HUES48 (cell line): Measurements from ENCODE around the gene NCK2.

Source experiments
- H3K27ac ChIP-seq: one replicate; pipeline ENCODE4 v1.7.0; 2013; ENCODE audit warnings: low read depth, low read length, inconsistent platforms
- H3K27me3 ChIP-seq: 2 replicates; pipeline ENCODE4 v1.6.1; 2013; ENCODE audit warnings: mild to moderate bottlenecking, low read length; ENCODE audit not compliant: control insufficient read depth, insufficient read depth
- H3K36me3 ChIP-seq: 2 replicates; pipeline ENCODE4 v1.6.1; 2013; ENCODE audit warnings: low read length; ENCODE audit not compliant: control insufficient read depth, insufficient read depth
- H3K4me1 ChIP-seq: 2 replicates; pipeline ENCODE4 v1.6.1; 2013; ENCODE audit warnings: mild to moderate bottlenecking, low read length; ENCODE audit not compliant: control insufficient read depth, insufficient read depth
- H3K4me3 ChIP-seq: 2 replicates; pipeline ENCODE4 v1.5.1; 2013; ENCODE audit warnings: mild to moderate bottlenecking, low read depth, low read length
- H3K9ac ChIP-seq: 2 replicates; pipeline ENCODE4 v1.6.1; 2013; ENCODE audit warnings: mild to moderate bottlenecking, low read depth, low read length, moderate library complexity
- H3K9me3 ChIP-seq: 2 replicates; pipeline ENCODE4 v1.6.1; 2013; ENCODE audit warnings: low read length; ENCODE audit not compliant: control insufficient read depth, insufficient read depth

The NCK2 gene

DNA sequence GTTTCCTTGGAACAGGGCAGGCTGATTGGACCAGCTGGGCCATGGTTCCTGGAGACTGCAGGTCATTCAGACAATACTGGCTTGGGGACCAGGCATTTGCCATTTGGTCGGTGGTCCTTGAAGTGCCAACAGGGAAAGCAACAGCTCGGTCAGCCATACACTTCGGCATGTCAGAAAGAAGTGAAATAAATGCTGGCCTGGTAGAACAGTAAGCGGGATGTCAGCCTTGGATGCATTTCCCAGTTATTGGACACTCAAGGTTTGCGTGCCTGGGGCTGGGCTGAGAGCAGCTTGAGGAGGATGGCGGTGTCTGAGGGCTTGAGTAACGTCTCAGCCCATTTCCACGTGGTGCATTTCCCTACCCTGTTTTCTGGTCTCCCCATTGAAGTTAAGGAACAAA lies 75.4 kb downstream of the NCK2 start:
- H3K27me3 ChIP-seq, result no peaks in the 10 kb centered on the region
- H3K4me3 ChIP-seq, result no peak overlapping the region
- no peaks in the 10 kb centered on the region for H3K9me3 ChIP-seq
- H3K4me1 ChIP-seq, result no peaks in the 10 kb centered on the region
- H3K9ac ChIP-seq, result no peak overlapping the region
- no peak overlapping the region for H3K27ac ChIP-seq
- peaks cover 5% of the 10 kb centered on the region for H3K36me3 ChIP-seq

DNA sequence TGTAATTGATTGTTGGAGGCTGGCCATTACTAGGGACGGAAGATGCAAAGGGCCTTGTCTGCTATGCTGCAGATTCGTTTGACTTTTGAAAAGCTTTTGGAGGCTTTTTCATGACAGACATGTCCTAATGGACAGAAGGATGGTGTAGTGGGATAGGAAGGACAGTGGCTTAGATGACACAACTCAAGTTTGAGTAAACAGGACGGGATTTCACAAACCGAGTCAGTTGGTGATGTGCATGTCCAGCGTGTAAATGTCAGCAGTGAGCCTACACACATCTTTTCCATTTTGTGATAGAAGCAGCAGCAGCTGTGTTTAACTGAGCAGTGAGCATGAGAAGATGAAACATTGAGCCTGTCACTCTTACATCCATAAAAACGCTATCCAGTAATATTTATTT lies 76.0 kb downstream of the NCK2 start:
- Histone ChIP-seq H3K36me3 (peaks cover 5% of the 10 kb centered on the region), H3K4me1 (no peaks in the 10 kb centered on the region), H3K27me3 (no peaks in the 10 kb centered on the region), H3K9me3 (no peaks in the 10 kb centered on the region), H3K4me3 (no peak overlapping the region), H3K9ac (no peak overlapping the region), H3K27ac (no peak overlapping the region)

DNA sequence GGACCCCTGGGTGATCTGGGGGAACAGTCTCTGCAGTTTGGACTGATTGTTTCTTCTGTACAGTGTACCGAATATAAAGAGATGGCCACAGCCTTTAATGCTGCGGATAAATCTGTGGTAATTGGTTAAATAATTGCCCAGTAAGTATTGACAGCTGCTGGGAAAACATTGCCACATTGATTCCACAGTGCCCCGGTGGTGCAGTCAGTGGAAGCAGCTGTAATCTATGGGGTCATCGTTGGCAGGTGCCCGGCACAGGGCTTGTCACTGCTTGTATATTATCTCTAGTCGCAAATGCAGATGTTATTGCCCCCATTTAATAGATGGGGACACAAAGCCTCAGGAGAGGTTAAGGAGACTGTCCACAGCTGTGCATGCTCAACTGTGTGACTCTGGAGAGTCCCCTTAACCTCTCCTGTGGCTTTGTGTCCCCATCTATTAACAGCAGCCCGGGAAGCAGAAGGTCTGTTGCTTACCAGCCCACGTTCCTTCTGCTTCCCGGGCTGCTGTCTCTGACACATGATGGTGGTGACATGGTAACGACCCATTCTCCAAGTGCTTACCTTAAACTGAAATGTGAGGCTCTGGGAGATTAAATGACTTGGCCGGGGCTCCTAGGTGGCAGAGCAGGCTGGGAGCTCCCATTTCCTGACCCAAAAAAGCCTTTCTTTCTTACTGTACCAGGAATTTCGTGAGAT lies 76.9 kb downstream of the NCK2 start:
- Histone ChIP-seq H3K27ac (no peak overlapping the region), H3K4me3 (no peak overlapping the region), H3K4me1 (no peaks in the 10 kb centered on the region), H3K27me3 (no peaks in the 10 kb centered on the region), H3K9me3 (no peaks in the 10 kb centered on the region), H3K9ac (no peak overlapping the region), H3K36me3 (peaks cover 5% of the 10 kb centered on the region)

DNA sequence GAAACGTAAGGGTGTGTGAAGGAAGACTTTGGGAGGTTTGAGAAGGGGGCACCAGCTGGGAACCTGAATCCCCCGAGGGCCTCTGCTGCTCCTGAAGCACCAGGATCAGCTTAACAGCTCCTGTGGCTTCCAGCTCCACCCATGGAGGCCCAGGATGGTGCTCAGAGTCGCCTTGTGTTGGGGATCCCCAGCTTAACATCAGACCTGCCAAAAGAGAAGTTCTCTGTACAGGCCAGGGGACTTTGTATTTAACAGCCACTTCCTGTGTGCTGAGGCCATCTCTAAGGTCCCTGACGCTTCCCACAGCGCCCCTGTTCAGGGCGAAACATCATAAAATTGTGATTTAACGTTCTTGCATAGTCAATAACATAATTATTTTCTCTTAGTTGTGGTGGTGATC lies 77.5 kb downstream of the NCK2 start:
- Histone ChIP-seq H3K27ac (no peak overlapping the region), H3K4me3 (no peak overlapping the region), H3K9ac (no peak overlapping the region), H3K27me3 (no peaks in the 10 kb centered on the region), H3K9me3 (no peaks in the 10 kb centered on the region), H3K36me3 (peaks cover 3% of the 10 kb centered on the region), H3K4me1 (no peaks in the 10 kb centered on the region)

DNA sequence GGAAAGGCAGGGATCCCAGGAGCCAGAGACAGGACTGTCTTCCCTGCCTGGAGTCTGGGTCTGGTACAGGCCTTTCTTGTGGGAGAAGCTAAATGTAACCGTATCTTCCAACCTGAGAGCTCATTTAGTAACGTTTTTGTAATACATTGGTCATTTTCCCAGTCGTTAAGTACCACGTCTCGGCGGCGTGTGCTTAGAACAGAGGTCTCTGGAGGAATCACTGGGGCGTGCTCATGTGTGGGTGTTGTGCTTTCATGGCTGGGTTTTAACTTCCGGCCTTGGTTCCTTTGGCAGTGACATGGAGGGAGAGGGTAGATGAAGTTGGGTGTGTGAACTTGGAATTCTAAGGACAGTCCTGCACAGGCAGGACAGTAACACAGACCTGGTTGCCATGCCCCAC lies 79.7 kb downstream of the NCK2 start:
- no peak overlapping the region for H3K4me3 ChIP-seq
- no peak overlapping the region for H3K27ac ChIP-seq
- H3K9ac ChIP-seq, result no peak overlapping the region
- H3K4me1 ChIP-seq, result no peaks in the 10 kb centered on the region
- no peaks in the 10 kb centered on the region for H3K9me3 ChIP-seq
- no peaks in the 10 kb centered on the region for H3K27me3 ChIP-seq
- H3K36me3 ChIP-seq, result no peaks in the 10 kb centered on the region

DNA sequence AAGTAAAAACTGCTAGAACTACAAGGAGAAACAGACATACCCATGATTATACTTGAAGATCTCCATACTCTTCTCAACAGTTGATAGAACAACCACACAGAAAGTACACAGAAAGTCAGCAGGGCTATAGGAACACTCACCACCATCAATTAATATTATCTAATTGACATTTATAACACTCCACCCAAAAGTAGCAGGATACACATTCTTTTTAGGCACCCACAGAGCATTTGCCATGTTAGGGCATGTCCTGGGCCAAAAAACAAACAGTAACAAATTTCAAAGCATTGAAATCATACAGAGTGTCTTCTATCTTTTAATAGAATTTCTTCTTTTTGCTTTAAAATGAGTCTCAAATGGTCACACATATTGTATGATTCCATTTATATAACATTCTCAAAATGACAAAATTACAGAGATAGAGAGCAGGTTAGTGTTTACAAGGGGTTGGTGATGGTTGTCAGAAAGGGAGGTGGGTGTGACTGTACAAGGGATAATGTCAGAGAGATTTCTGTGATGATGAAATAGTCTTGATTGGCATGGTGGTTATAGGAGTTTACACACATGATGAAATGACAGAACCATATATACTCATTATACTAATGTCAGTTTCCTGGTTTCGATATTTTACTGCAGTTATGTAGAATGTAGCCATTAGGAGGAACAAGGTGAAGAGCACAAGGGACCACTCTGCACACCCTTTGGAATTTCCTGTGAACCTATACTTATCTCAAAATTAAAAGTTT lies 82.8 kb downstream of the NCK2 start:
- H3K27me3 ChIP-seq, result no peaks in the 10 kb centered on the region
- no peak overlapping the region for H3K27ac ChIP-seq
- no peaks in the 10 kb centered on the region for H3K36me3 ChIP-seq
- H3K9me3 ChIP-seq, result 0 out of 2 replicates have a peak, but pooled peaks cover 3% of the 10 kb centered on the region
- H3K4me1 ChIP-seq, result no peaks in the 10 kb centered on the region
- no peak overlapping the region for H3K4me3 ChIP-seq
- no peak overlapping the region for H3K9ac ChIP-seq

DNA sequence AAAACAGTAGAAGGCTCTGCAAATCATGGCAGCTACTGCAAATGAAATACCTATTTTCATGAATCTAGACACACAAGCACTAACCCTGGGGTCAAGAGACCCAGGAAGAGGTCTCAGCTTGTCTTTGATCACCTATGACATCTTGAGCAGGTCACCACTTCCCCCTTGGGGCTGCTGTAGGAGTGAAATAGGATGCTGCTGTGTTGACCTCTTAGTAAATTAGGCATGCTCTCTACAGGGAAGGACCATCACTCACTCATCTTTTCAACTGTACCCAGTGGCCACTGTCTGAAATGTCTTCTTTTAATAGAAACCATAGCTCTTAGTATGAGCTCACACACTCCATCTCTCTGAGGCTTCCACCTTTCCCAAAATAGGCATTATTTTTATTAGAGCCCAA lies 83.8 kb downstream of the NCK2 start:
- Histone ChIP-seq H3K4me1 (peaks cover 5% of the 10 kb centered on the region; the same call in 1 of the 2 replicates), H3K36me3 (no peaks in the 10 kb centered on the region), H3K4me3 (no peak overlapping the region), H3K27me3 (no peaks in the 10 kb centered on the region), H3K9me3 (0 out of 2 replicates have a peak, but pooled peaks cover 3% of the 10 kb centered on the region), H3K27ac (no peak overlapping the region), H3K9ac (no peak overlapping the region)

DNA sequence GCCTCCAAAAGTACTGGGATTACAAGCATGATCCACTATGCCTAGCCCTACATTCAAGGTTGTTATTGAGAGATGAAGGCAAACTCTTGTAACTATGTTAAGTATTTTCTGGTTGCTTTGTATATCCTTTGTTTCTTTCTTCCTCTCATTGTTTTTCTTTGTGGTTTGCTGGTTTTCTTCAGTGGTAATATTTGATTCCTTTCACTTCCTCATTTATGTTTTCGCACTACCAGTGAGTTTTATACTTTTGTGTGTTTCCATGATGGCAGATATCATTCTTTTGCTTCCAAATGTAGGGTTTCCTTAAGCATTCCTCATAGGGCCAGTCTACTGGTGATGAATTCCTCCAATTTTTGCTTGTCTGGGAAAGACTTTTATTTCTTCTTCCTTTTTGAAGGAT lies 90.2 kb downstream of the NCK2 start:
- H3K9ac ChIP-seq, result no peak overlapping the region
- no peaks in the 10 kb centered on the region for H3K36me3 ChIP-seq
- H3K27me3 ChIP-seq, result no peaks in the 10 kb centered on the region
- H3K9me3 ChIP-seq, result 0 out of 2 replicates have a peak, but pooled peaks cover 5% of the 10 kb centered on the region
- H3K4me1 ChIP-seq, result peaks cover 26% of the 10 kb centered on the region
- no peak overlapping the region for H3K27ac ChIP-seq
- H3K4me3 ChIP-seq, result no peak overlapping the region

DNA sequence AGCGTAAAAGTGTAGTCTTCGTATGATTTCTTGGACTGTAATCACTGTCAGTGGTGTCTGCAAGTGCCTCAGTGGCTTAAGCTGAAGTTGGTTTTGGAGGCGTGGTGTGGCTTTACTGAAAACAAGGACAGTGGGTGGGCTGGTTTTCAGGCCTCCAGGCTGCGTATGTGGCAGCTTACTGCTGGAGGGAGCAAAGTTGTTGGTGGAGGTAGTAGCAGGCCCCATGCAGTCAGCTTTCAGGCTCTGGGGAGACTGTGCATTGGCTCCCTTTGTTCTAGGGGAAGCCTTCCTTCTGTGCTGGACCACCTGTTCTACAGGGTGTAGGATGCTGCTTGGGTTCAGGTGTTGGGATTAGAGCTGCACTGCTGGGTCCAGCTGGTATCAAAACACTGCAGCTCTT lies 91.6 kb downstream of the NCK2 start:
- H3K9ac ChIP-seq, result no peak overlapping the region
- no peaks in the 10 kb centered on the region for H3K36me3 ChIP-seq
- no peak overlapping the region for H3K4me3 ChIP-seq
- peaks cover 40% of the 10 kb centered on the region for H3K4me1 ChIP-seq
- no peaks in the 10 kb centered on the region for H3K27me3 ChIP-seq
- 0 out of 2 replicates have a peak, but pooled peaks cover 5% of the 10 kb centered on the region for H3K9me3 ChIP-seq
- H3K27ac ChIP-seq, result no peak overlapping the region

DNA sequence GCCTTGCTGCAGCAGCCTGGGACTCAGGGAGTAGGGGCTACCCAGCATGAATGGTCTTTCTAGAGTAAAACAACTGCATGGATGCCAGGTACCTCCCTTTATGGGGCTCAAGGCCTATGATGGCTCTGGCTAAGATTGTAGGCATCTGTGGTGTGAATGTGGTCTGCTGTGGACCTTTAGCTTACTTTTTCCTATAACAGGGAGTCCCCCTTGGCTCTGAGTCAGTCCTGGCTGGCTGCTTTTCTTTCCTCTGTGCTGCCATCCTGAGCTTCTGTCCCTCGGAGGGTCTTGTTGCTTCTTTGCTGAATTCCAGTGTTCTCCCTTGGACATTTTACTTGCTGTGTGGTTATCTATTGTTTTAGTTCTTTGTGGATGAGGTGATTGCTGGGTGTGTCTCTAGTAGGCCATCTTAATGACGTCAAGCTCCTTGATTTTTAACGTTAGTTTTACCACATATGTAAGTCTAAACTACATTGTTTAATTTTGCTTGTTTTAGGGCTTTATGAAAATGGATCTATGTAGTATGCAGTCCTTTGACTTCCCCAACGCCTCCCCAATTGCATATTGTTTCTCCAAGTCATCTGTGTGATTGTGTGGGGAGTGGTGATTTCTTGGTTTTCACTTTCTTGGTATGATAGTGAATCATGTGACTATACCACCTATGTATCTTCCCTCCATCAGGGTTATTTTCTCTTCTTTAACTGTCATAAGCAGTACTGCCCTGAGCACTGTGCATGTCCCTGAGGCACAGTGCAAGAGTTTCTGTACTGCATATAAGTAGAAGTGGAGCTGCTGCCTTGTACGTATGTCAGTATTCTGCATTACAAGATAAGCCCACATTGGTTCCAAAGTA lies 92.4 kb downstream of the NCK2 start:
- H3K36me3 ChIP-seq, result no peaks in the 10 kb centered on the region
- H3K27me3 ChIP-seq, result no peaks in the 10 kb centered on the region
- no peak overlapping the region for H3K9ac ChIP-seq
- peaks cover 42% of the 10 kb centered on the region for H3K4me1 ChIP-seq
- no peak overlapping the region for H3K27ac ChIP-seq
- 0 out of 2 replicates have a peak, but pooled peaks cover 2% of the 10 kb centered on the region for H3K9me3 ChIP-seq
- H3K4me3 ChIP-seq, result no peak overlapping the region
